Lower leg skin (tissue), 3 donors: Measurements from ENCODE around the gene PHYHD1.

Source experiments
- POLR2A ChIP-seq, 2 donors: fragments of 450-650 bp; IDR thresholded peaks; one replicate each; pipeline ENCODE4 v1.6.1; 2016 to 2017; ENCODE audit warnings: antibody characterized with exemption in 2 of 2, mild to moderate bottlenecking in 1 of 2, moderate library complexity in 1 of 2
- TF ChIP-seq, protein P1 (sequence below), 3 donors: fragments of 450-650 bp; IDR thresholded peaks; one replicate each; pipeline ENCODE4 v1.5.1; 2016; ENCODE audit warnings: antibody characterized with exemption in 3 of 3, mild to moderate bottlenecking in 3 of 3, moderate library complexity in 2 of 3

DNA sequence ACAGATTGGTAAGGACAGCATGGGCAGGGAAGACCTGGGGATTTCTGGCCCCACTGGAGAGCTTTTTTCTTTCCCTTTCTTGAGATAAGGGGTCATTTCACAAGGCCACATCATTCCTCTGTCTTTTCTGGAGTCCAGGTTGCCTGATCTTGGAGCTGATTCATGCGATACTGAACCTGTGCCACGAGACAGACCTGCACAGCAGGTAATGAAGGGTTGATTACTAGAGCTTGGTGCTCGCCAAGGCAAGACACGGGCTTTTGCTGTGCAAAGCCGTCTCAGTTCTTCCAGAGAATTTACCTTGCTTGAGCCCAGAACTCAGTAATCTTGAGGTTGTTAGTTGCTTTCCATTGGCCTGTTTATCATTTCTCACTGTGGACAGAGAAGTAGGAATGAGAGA, 65.9 kb downstream of the PHYHD1 start:
- no peak for TF ChIP-seq POLR2A (IDR thresholded peaks at IDR 0.05)
- TF ChIP-seq, protein P1, sequence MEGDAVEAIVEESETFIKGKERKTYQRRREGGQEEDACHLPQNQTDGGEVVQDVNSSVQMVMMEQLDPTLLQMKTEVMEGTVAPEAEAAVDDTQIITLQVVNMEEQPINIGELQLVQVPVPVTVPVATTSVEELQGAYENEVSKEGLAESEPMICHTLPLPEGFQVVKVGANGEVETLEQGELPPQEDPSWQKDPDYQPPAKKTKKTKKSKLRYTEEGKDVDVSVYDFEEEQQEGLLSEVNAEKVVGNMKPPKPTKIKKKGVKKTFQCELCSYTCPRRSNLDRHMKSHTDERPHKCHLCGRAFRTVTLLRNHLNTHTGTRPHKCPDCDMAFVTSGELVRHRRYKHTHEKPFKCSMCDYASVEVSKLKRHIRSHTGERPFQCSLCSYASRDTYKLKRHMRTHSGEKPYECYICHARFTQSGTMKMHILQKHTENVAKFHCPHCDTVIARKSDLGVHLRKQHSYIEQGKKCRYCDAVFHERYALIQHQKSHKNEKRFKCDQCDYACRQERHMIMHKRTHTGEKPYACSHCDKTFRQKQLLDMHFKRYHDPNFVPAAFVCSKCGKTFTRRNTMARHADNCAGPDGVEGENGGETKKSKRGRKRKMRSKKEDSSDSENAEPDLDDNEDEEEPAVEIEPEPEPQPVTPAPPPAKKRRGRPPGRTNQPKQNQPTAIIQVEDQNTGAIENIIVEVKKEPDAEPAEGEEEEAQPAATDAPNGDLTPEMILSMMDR (IDR thresholded peaks at IDR 0.05), result no peak
